ENCODE measurements around the gene EAF1. TPM values are rescaled to one million over a fixed set of nuclear protein-coding genes. Genes with fewer than 3 reads are reported as not detected.

EAF1 gene
- total RNA-seq, 4 donors from 2014 or later = 18.3 to 35.5 (median 28.2) TPM

DNA sequence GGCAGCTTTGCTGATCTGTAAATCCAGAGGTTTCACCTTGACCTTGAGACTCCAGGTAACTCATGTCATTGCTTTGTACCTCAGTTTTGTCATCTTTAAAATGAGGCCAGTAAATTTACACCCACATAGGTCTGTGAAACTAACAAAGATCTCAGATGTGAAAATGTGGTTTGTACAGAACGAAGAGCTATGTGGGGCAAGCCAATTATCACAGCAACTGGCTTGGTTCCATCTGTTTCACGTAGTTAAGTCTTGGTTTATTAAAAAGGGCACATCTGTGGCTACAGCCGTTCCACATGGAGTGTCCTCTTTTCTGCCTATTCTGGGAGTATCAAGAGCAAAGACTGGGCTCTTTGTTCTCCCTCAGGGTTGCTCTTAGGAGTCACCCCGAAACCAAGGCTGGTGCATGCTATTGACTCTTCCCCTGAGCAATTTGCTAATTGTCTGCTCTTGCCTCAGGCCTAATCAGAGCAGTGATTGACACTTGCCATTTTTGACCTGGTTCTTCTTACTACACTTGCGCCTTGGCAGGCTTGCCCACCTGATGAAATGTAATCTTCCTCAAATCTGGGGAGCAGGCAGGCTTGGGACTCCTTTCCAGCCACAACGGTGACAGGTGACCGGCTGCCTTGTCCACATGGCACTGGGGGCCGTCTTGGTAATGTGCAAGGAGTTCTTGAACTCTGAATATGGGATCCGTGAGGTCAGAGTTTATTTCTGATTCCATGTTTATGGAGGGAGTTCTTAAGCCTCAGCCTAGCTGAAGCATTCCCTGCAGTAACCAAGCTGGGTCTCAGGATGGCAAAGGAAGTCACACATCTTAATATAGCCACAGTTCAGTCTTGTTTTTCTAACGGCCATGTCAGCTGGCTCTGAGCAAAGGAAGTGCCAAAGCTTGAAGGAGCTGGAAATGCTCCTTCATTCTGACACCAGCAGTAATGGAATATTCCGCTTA is 40.1 kb downstream of the EAF1 start:
- no peak overlapping the region for H3K4me3 ChIP-seq (ENCODE audit: low read depth, poor library complexity, severe bottlenecking)
- 85 to 86% methylated on average over 11 of the region's 11 CpGs for WGBS, 2 donors
- DNase-seq (ENCODE audit: low spot score in 2 of 2) = no peak
- intact Hi-C loops (cut with DNase I; ENCODE audit: low total_unique reads) = no loop called here
- TF ChIP-seq POLR2A (IDR thresholded peaks at IDR 0.05) (no peak), CTCF (IDR thresholded peaks at IDR 0.05) (no peak)

GRCh38 chr3:15470261-15470660 is 42.9 kb downstream of the EAF1 start:
- intact Hi-C loops (cut with DNase I; ENCODE audit: low total_unique reads) = no loop called here
- no peak for TF ChIP-seq CTCF (IDR thresholded peaks at IDR 0.05)
- no peak for TF ChIP-seq POLR2A (IDR thresholded peaks at IDR 0.05)
- 89 to 96% methylated on average over 6 of the region's 6 CpGs for WGBS, 2 donors
- no peak for DNase-seq (ENCODE audit: low spot score in 2 of 2)
- no peak overlapping the region for H3K4me3 ChIP-seq (ENCODE audit: low read depth, poor library complexity, severe bottlenecking)

DNA sequence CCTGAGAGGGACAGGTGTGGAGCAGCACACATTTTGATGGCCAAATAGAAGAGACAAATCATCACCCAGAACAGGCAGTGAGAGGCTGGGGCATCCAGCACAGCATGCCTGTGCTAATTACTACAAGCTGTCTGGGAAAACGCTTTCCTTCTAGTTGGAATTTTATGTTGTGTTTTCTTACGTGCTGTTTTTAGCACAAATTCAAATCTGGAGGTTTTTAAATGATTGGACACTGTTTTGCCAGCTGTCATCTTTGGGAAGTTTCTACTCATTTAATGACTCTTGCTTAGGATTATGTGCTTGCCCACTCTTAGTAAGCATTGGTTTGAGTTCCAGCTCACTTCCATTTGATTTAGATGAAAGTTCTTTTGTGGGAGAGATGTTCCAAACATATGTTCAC is 43.5 kb downstream of the EAF1 start:
- intact Hi-C loops (cut with DNase I; ENCODE audit: low total_unique reads) = no loop called here
- 76 to 79% methylated on average over 2 of the region's 2 CpGs for WGBS, 2 donors
- no peak overlapping the region for H3K4me3 ChIP-seq (ENCODE audit: low read depth, poor library complexity, severe bottlenecking)
- TF ChIP-seq CTCF (IDR thresholded peaks at IDR 0.05) (no peak), POLR2A (IDR thresholded peaks at IDR 0.05) (no peak)
- DNase-seq (ENCODE audit: low spot score in 2 of 2) = no peak

DNA sequence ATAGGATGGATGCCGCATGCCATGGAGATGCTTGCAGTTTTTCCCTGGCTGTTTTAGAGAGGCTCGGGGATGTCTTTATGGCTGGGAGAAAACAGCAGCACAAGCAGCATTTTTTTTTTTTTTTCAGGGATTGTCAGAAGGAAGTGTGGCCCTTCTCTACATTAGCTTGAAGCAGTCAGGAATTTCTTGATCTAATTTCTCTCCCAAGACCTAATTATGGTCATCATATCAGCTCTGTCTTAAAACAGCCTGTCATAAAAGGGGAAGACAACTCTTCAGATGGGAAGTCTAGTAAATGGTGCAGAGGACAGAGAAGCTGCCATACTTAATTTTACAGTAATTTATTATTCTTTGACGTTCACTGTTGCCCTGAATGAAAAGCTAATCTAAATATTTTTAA is 44.5 kb downstream of the EAF1 start:
- intact Hi-C loops (cut with DNase I; ENCODE audit: low total_unique reads) = no loop called here
- WGBS, 2 donors = 85 to 88% methylated on average over 3 of the region's 3 CpGs
- no peak overlapping the region for H3K4me3 ChIP-seq (ENCODE audit: low read depth, poor library complexity, severe bottlenecking)
- DNase-seq (ENCODE audit: low spot score in 2 of 2) = no peak
- TF ChIP-seq CTCF (IDR thresholded peaks at IDR 0.05) (no peak), POLR2A (IDR thresholded peaks at IDR 0.05) (no peak)

DNA sequence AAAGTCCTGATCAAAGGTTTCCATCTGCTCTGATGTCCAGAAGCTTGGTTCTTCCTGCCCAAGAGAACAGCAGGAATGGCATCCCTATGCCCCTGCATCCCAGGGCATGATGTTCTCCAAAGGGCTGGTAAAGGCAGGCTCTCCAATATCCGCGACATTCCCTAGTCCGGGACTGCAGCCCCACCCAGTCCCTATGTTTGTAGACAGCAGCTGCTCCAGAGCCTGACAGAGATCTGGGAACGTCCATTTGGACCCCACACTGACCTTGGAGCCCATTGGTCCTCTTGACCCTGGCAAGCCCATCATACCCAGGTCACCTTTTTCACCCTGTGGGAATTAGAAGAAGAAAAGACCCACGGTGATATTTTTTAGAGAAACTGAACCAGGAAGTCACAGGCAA is 47.8 kb downstream of the EAF1 start:
- 44 to 76% methylated on average over 5 of the region's 5 CpGs for WGBS, 2 donors
- H3K4me3 ChIP-seq (ENCODE audit: low read depth, poor library complexity, severe bottlenecking) = no peak overlapping the region
- intact Hi-C loops (cut with DNase I; ENCODE audit: low total_unique reads) = no loop called here
- no peak for TF ChIP-seq CTCF (IDR thresholded peaks at IDR 0.05)
- no peak for TF ChIP-seq POLR2A (IDR thresholded peaks at IDR 0.05)
- DNase-seq (ENCODE audit: low spot score in 2 of 2) = no peak

Data from lower leg skin (tissue), 4 donors.